RKO (cell line): ENCODE results near the gene CD8A.
"Not testable (repeated sequence)": the region's sequence is repeated elsewhere in the genome, so short reads cannot be mapped to it uniquely, and the experiment has no call there.

Experiments
- DNase-seq: peaks from one replicate; pipeline ENCODE4 v3.0.0-alpha.2; 2016; ENCODE audit warnings: low spot score

CD8A gene

GRCh38 chr2:86790676-86791572 is at the start of gene CD8A:
Gene CD8A (minus strand): TSS chr2:86790913. CDS start chr2:86790825, 88 bp downstream.
- DNase-seq = no peak

- DNase-seq = not testable (repeated sequence)
Observed at GRCh38 chr2:86839871-86840548, 49.3 kb upstream of the CD8A start.

- DNase-seq = not testable (repeated sequence)
Observed at GRCh38 chr2:86839455-86839854, 48.7 kb upstream of the CD8A start.

- not testable (repeated sequence) for DNase-seq
Observed at GRCh38 chr2:86837714-86838113, 47.0 kb upstream of the CD8A start.

- DNase-seq = peak; percentile 83
Observed at GRCh38 chr2:86836915-86837695, 46.4 kb upstream of the CD8A start.

GRCh38 chr2:86835548-86835889 is 44.8 kb upstream of the CD8A start:
- not testable (repeated sequence) for DNase-seq

- no peak for DNase-seq
Observed at GRCh38 chr2:86833315-86833714, 42.6 kb upstream of the CD8A start.

GRCh38 chr2:86832334-86833096 is 41.8 kb upstream of the CD8A start:
- DNase-seq = no peak

GRCh38 chr2:86831537-86831936 is 40.8 kb upstream of the CD8A start:
- no peak for DNase-seq

- no peak for DNase-seq
Observed at GRCh38 chr2:86826951-86827350, 36.2 kb upstream of the CD8A start.

- no peak for DNase-seq
Observed at GRCh38 chr2:86825693-86826381, 35.1 kb upstream of the CD8A start.

GRCh38 chr2:86825036-86825692 is 34.5 kb upstream of the CD8A start:
- DNase-seq = no peak

- DNase-seq = no peak
Observed at GRCh38 chr2:86822668-86823345, 32.1 kb upstream of the CD8A start.

GRCh38 chr2:86821842-86822241 is 31.1 kb upstream of the CD8A start:
- no peak for DNase-seq

- DNase-seq = no peak
Observed at GRCh38 chr2:86821306-86821705, 30.6 kb upstream of the CD8A start.

GRCh38 chr2:86818957-86819356 is 28.2 kb upstream of the CD8A start:
- no peak for DNase-seq

GRCh38 chr2:86818114-86818801 is 27.5 kb upstream of the CD8A start:
- DNase-seq = no peak

- no peak for DNase-seq
Observed at GRCh38 chr2:86815611-86816010, 24.9 kb upstream of the CD8A start.

- no peak for DNase-seq
Observed at GRCh38 chr2:86809481-86810121, 18.9 kb upstream of the CD8A start.
